ENCODE data around the gene CPZ. TPM values are rescaled to one million over a fixed set of nuclear protein-coding genes. Genes with fewer than 3 reads are reported as not detected.

Gene CPZ
- total RNA-seq, 1 experiment from 2014 or later, result 37.3 TPM

GRCh38 chr4:8613421-8614364 lies 21.1 kb downstream of the CPZ start:
- H4K5ac ChIP-seq (ENCODE audit: insufficient read length, low read depth, low read length), result no peak overlapping the region
- H2AFZ ChIP-seq (ENCODE audit: low read length), result no peak overlapping the region
- H2BK12ac ChIP-seq (ENCODE audit: insufficient read length, low read depth, low read length), result no peak overlapping the region
- no peak overlapping the region for H2BK15ac ChIP-seq (ENCODE audit: low read depth, low read length)
- H3K27ac ChIP-seq (ENCODE audit: insufficient read length, low read depth, low read length), result no peak overlapping the region
- H4K20me1 ChIP-seq (ENCODE audit: control insufficient read depth, insufficient read depth, insufficient read length), result no peaks in the 10 kb centered on the region
- H3K27me3 Mint-ChIP-seq (ENCODE audit: low read depth), result peaks cover 4% of the 10 kb centered on the region; the same call in 1 of the 2 replicates
- no peak overlapping the region for H2BK120ac ChIP-seq (ENCODE audit: low read depth, low read length, poor library complexity, severe bottlenecking)
- no peaks in the 10 kb centered on the region for H3K9me3 Mint-ChIP-seq
- peaks cover 2 to 69% (median 67%) of the 10 kb centered on the region in 3 experiments; a peak in 5 of 7 replicates for H3K36me3 Mint-ChIP-seq (ENCODE audit: insufficient read depth in 1 of 3, low read depth in 3 of 3)
- H3K18ac ChIP-seq (ENCODE audit: insufficient read length, low read depth, low read length), result no peak overlapping the region
- H3K27me3 ChIP-seq (ENCODE audit: insufficient read depth, low read length), result no peaks in the 10 kb centered on the region
- no peak overlapping the region for H3K9ac ChIP-seq (ENCODE audit: extremely low read depth, insufficient read length, low read length)
- H3K79me1 ChIP-seq (ENCODE audit: insufficient read depth, low read depth, low read length, poor library complexity, severe bottlenecking), result no peaks in the 10 kb centered on the region
- H4K91ac ChIP-seq (ENCODE audit: insufficient read length, low read depth, low read length), result no peak overlapping the region
- H3K14ac ChIP-seq (ENCODE audit: insufficient read depth, low read length), result no peak overlapping the region
- no peak for TF ChIP-seq CTCF (conservative IDR thresholded peaks at IDR 0.05)
- H3K4me2 ChIP-seq (ENCODE audit: insufficient read depth, insufficient read length, low read length), result no peak overlapping the region
- WGBS (ENCODE audit: extremely low coverage, insufficient read length, low lambda C conversion rate), result no CpG with 5 or more reads among the region's 35 CpGs
- no peak overlapping the region for H3K23ac ChIP-seq (ENCODE audit: insufficient read length, low read depth, low read length)
- no peak overlapping the region for H3K4me3 Mint-ChIP-seq
- H3K9me3 ChIP-seq (ENCODE audit: control insufficient read depth, low read depth, low read length), result no peaks in the 10 kb centered on the region
- no peak for DNase-seq
- no peak overlapping the region for H4K8ac ChIP-seq (replicated peaks; ENCODE audit: insufficient read length, low read depth, low read length)
- no peak overlapping the region for H2AK5ac ChIP-seq (ENCODE audit: insufficient read length, low read length)
- no peaks in the 10 kb centered on the region for H3K4me1 ChIP-seq (ENCODE audit: insufficient read depth, low read length)
- no peak overlapping the region for H2BK20ac ChIP-seq (ENCODE audit: low read depth, low read length, poor library complexity, severe bottlenecking)
- H3T11ph ChIP-seq (ENCODE audit: low read length), result no peak overlapping the region
- H3K27ac Mint-ChIP-seq, result no peak overlapping the region
- no peak overlapping the region for H2BK5ac ChIP-seq (ENCODE audit: insufficient read length, low read length)
- no peaks in the 10 kb centered on the region for H3K23me2 ChIP-seq (ENCODE audit: insufficient read length, low read depth, low read length, poor library complexity, severe bottlenecking)
- no peaks in the 10 kb centered on the region for H3K79me2 ChIP-seq (ENCODE audit: insufficient read depth, low read length)
- H3K4me1 Mint-ChIP-seq, result no peaks in the 10 kb centered on the region; a peak in 1 of 4 replicates
- H3K56ac ChIP-seq (ENCODE audit: insufficient read length, low read depth, low read length), result no peak overlapping the region
- no peak overlapping the region for H3K4ac ChIP-seq (ENCODE audit: low read depth, low read length)
